ENCODE results near the gene CGNL1. TPM values are rescaled to one million over a fixed set of nuclear protein-coding genes. Genes with fewer than 3 reads are reported as not detected.

Gene CGNL1
- total and polyA plus RNA-seq, 8 donors = 26.5 to 68.1 (median 34.5) TPM

GRCh38 chr15:57468486-57468885 lies 92.2 kb downstream of the CGNL1 start:
- intact Hi-C loops (cut with DNase I) = no loop called here
- no peaks in the 10 kb centered on the region for H3K36me3 ChIP-seq
- H3K9me3 ChIP-seq = no peaks in the 10 kb centered on the region
- no peaks in the 10 kb centered on the region for H3K4me1 ChIP-seq
- no peak overlapping the region for H3K4me3 ChIP-seq
- H3K27ac ChIP-seq = no peak overlapping the region
- DNase-seq = no peak
- TF ChIP-seq CTCF (IDR thresholded peaks at IDR 0.05) = no peak
- H3K27me3 ChIP-seq = no peaks in the 10 kb centered on the region
- ATAC-seq = no peak

GRCh38 chr15:57470543-57470942 lies 94.2 kb downstream of the CGNL1 start:
- Histone ChIP-seq H3K4me1 (no peaks in the 10 kb centered on the region), H3K36me3 (no peaks in the 10 kb centered on the region), H3K9me3 (no peaks in the 10 kb centered on the region), H3K4me3 (no peak overlapping the region), H3K27me3 (no peaks in the 10 kb centered on the region), H3K27ac (no peak overlapping the region)
- intact Hi-C loops (cut with DNase I) = no loop called here
- no peak for TF ChIP-seq CTCF (IDR thresholded peaks at IDR 0.05)
- DNase-seq (no peak), ATAC-seq (no peak)

GRCh38 chr15:57472861-57473260 lies 96.6 kb downstream of the CGNL1 start:
- DNase-seq (no peak), ATAC-seq (no peak)
- H3K4me3 ChIP-seq = no peak overlapping the region
- intact Hi-C loops (cut with DNase I) = no loop called here
- peaks cover 0 to 2% of the 10 kb centered on the region in 2 donors for H3K4me1 ChIP-seq
- no peak overlapping the region for H3K27ac ChIP-seq
- TF ChIP-seq CTCF (IDR thresholded peaks at IDR 0.05) = no peak
- H3K27me3 ChIP-seq = no peaks in the 10 kb centered on the region
- no peaks in the 10 kb centered on the region for H3K36me3 ChIP-seq
- H3K9me3 ChIP-seq = no peaks in the 10 kb centered on the region

- Histone ChIP-seq H3K36me3 (no peaks in the 10 kb centered on the region), H3K4me1 (peaks cover 0 to 6% of the 10 kb centered on the region in 2 donors), H3K27me3 (no peaks in the 10 kb centered on the region), H3K27ac (peak overlapping the region in 1 of 2 donors; percentile 1), H3K4me3 (no peak overlapping the region), H3K9me3 (no peaks in the 10 kb centered on the region)
- ATAC-seq (peak; percentile 11), DNase-seq (no peak)
- TF ChIP-seq CTCF (IDR thresholded peaks at IDR 0.05) = no peak
- intact Hi-C loops (cut with DNase I) = no loop called here
Observed at GRCh38 chr15:57476533-57476975, 100.2 kb downstream of the CGNL1 start.

GRCh38 chr15:57477736-57478522 lies 101.6 kb downstream of the CGNL1 start:
- ATAC-seq (peak; percentile 82), DNase-seq (no peak)
- Histone ChIP-seq H3K4me3 (no peak overlapping the region), H3K27ac (peak overlapping the region in 1 of 2 donors; percentile 28), H3K27me3 (no peaks in the 10 kb centered on the region), H3K9me3 (no peaks in the 10 kb centered on the region), H3K4me1 (peaks cover 0 to 6% of the 10 kb centered on the region in 2 donors), H3K36me3 (no peaks in the 10 kb centered on the region)
- intact Hi-C loops (cut with DNase I) = no loop called here
- no peak for TF ChIP-seq CTCF (IDR thresholded peaks at IDR 0.05)

All from left lung (tissue), 10 donors.